ENCODE measurements around the gene LPAR5. TPM values are rescaled to one million over a fixed set of nuclear protein-coding genes. Genes with fewer than 3 reads are reported as not detected.
"Not testable (repeated sequence)": the region's sequence is repeated elsewhere in the genome, so short reads cannot be mapped to it uniquely, and the experiment has no call there.

LPAR5 gene
- total RNA-seq, 1 donor = not detected

- no peak for TF ChIP-seq CTCF (IDR thresholded peaks at IDR 0.05; ENCODE audit: insufficient read depth, low read length)
- peak overlapping the region; percentile 41 for H3K4me3 ChIP-seq (ENCODE audit: low read depth, low read length)
- peak; percentile 34 for DNase-seq (ENCODE audit: low read depth)
Measured at GRCh38 chr12:6603095-6603567, 32.6 kb downstream of the LPAR5 start.

GRCh38 chr12:6602526-6602925 lies 33.2 kb downstream of the LPAR5 start:
- no peak for TF ChIP-seq CTCF (IDR thresholded peaks at IDR 0.05; ENCODE audit: insufficient read depth, low read length)

GRCh38 chr12:6595673-6596072 lies 40.1 kb downstream of the LPAR5 start:
- DNase-seq (ENCODE audit: low read depth); H3K4me3 ChIP-seq (ENCODE audit: low read depth, low read length): not testable (repeated sequence)

More at GRCh38 chr12:6602526-6602925, 33.2 kb downstream of the LPAR5 start:
- no peak overlapping the region for H3K4me3 ChIP-seq (ENCODE audit: low read depth, low read length)
- DNase-seq (ENCODE audit: low read depth) = no peak

- DNase-seq (ENCODE audit: low read depth) = no peak
- no peak for TF ChIP-seq CTCF (IDR thresholded peaks at IDR 0.05; ENCODE audit: insufficient read depth, low read length)
- no peak overlapping the region for H3K4me3 ChIP-seq (ENCODE audit: low read depth, low read length)
Measured at GRCh38 chr12:6592087-6592486, 43.7 kb downstream of the LPAR5 start.

GRCh38 chr12:6586569-6586968 lies 49.2 kb downstream of the LPAR5 start:
- H3K4me3 ChIP-seq (ENCODE audit: low read depth, low read length); DNase-seq (ENCODE audit: low read depth): not testable (repeated sequence)

GRCh38 chr12:6584293-6584692 lies 51.5 kb downstream of the LPAR5 start:
- no peak for TF ChIP-seq CTCF (IDR thresholded peaks at IDR 0.05; ENCODE audit: insufficient read depth, low read length)
- no peak for DNase-seq (ENCODE audit: low read depth)
- H3K4me3 ChIP-seq (ENCODE audit: low read depth, low read length) = no peak overlapping the region

- TF ChIP-seq CTCF (IDR thresholded peaks at IDR 0.05; ENCODE audit: insufficient read depth, low read length) = no peak
- H3K4me3 ChIP-seq (ENCODE audit: low read depth, low read length) = no peak overlapping the region
- DNase-seq (ENCODE audit: low read depth) = no peak
Measured at GRCh38 chr12:6582959-6583358, 52.8 kb downstream of the LPAR5 start.

- DNase-seq (ENCODE audit: low read depth) = no peak
- H3K4me3 ChIP-seq (ENCODE audit: low read depth, low read length) = no peak overlapping the region
- TF ChIP-seq CTCF (IDR thresholded peaks at IDR 0.05; ENCODE audit: insufficient read depth, low read length) = peak; percentile 14
Measured at GRCh38 chr12:6582196-6582595, 53.6 kb downstream of the LPAR5 start.
